ENCODE results near the gene SLC17A4. TPM values are rescaled to one million over a fixed set of nuclear protein-coding genes. Genes with fewer than 3 reads are reported as not detected.

The SLC17A4 gene
- total RNA-seq, 1 experiment from 2014 or later = not detected

GRCh38 chr6:25829375-25829774, 74.8 kb downstream of the SLC17A4 start:
- H3K4ac ChIP-seq (ENCODE audit: low read depth, low read length) = no peak overlapping the region
- H2BK120ac ChIP-seq (ENCODE audit: low read depth, low read length, poor library complexity, severe bottlenecking) = no peak overlapping the region
- no peak overlapping the region for H3K4me2 ChIP-seq (ENCODE audit: insufficient read depth, insufficient read length, low read length)
- no peak for TF ChIP-seq CTCF (conservative IDR thresholded peaks at IDR 0.05)
- Mint-ChIP-seq H3K36me3 (ENCODE audit: insufficient read depth in 1 of 3, low read depth in 3 of 3) (no peaks in the 10 kb centered on the region), H3K4me3 (no peak overlapping the region), H3K27ac (no peak overlapping the region), H3K9me3 (0 out of 5 replicates have a peak, but pooled peaks cover 0 to 2% of the 10 kb centered on the region in 2 experiments), H3K4me1 (no peaks in the 10 kb centered on the region), H3K27me3 (ENCODE audit: low read depth) (no peaks in the 10 kb centered on the region; the same call in 1 of the 2 replicates)
- no peaks in the 10 kb centered on the region for H3K9me3 ChIP-seq (ENCODE audit: control insufficient read depth, low read depth, low read length)
- H3K4me1 ChIP-seq (ENCODE audit: insufficient read depth, low read length) = no peaks in the 10 kb centered on the region
- no peak overlapping the region for H2BK15ac ChIP-seq (ENCODE audit: low read depth, low read length)
- no peak overlapping the region for H2AFZ ChIP-seq (ENCODE audit: low read length)
- H2BK5ac ChIP-seq (ENCODE audit: insufficient read length, low read length) = no peak overlapping the region
- H3K79me2 ChIP-seq (ENCODE audit: insufficient read depth, low read length) = no peaks in the 10 kb centered on the region
- no peaks in the 10 kb centered on the region for H4K20me1 ChIP-seq (ENCODE audit: control insufficient read depth, insufficient read depth, insufficient read length)
- H3K56ac ChIP-seq (ENCODE audit: insufficient read length, low read depth, low read length) = no peak overlapping the region
- no CpG with 5 or more reads among the region's 1 CpG for WGBS (ENCODE audit: extremely low coverage, insufficient read length, low lambda C conversion rate)
- H3K79me1 ChIP-seq (ENCODE audit: insufficient read depth, low read depth, low read length, poor library complexity, severe bottlenecking) = no peaks in the 10 kb centered on the region
- H3K9ac ChIP-seq (ENCODE audit: extremely low read depth, insufficient read length, low read length) = no peak overlapping the region
- no peak overlapping the region for H2BK12ac ChIP-seq (ENCODE audit: insufficient read length, low read depth, low read length)
- no peak overlapping the region for H3T11ph ChIP-seq (ENCODE audit: low read length)
- H4K8ac ChIP-seq (replicated peaks; ENCODE audit: insufficient read length, low read depth, low read length) = no peak overlapping the region
- H4K91ac ChIP-seq (ENCODE audit: insufficient read length, low read depth, low read length) = no peak overlapping the region
- H3K14ac ChIP-seq (ENCODE audit: insufficient read depth, low read length) = no peak overlapping the region
- no peak overlapping the region for H4K5ac ChIP-seq (ENCODE audit: insufficient read length, low read depth, low read length)
- DNase-seq = no peak
- H3K23me2 ChIP-seq (ENCODE audit: insufficient read length, low read depth, low read length, poor library complexity, severe bottlenecking) = no peaks in the 10 kb centered on the region
- H2BK20ac ChIP-seq (ENCODE audit: low read depth, low read length, poor library complexity, severe bottlenecking) = no peak overlapping the region
- H3K23ac ChIP-seq (ENCODE audit: insufficient read length, low read depth, low read length) = no peak overlapping the region
- no peaks in the 10 kb centered on the region for H3K27me3 ChIP-seq (ENCODE audit: insufficient read depth, low read length)
- no peak overlapping the region for H3K18ac ChIP-seq (ENCODE audit: insufficient read length, low read depth, low read length)
- H2AK5ac ChIP-seq (ENCODE audit: insufficient read length, low read length) = no peak overlapping the region
- no peak overlapping the region for H3K27ac ChIP-seq (ENCODE audit: insufficient read length, low read depth, low read length)
